Testis (tissue), 3 donors: ENCODE measurements around the gene CCDC175. TPM values are rescaled to one million over a fixed set of nuclear protein-coding genes. Genes with fewer than 3 reads are reported as not detected.
A peak's percentile ranks its signal among the peaks of the same experiment; 100 is the strongest.

Experiments
- DNase-seq: peaks from one replicate; pipeline ENCODE4 v3.0.0-alpha.2; 2019
- H3K27ac ChIP-seq, 2 donors: fragments of 200-600 bp; sonication (generic); one replicate each; pipeline ENCODE4 v1.5.1; 2019
- H3K27me3 ChIP-seq: fragments of 200-600 bp; sonication (generic); one replicate; pipeline ENCODE4 v1.5.1; 2019
- H3K36me3 ChIP-seq: fragments of 200-600 bp; sonication (generic); one replicate; pipeline ENCODE4 v1.5.1; 2017; ENCODE audit warnings: low read depth; ENCODE audit errors: missing control alignments
- H3K4me1 ChIP-seq: fragments of 200-600 bp; sonication (generic); one replicate; pipeline ENCODE4 v1.5.1; 2019
- H3K4me3 ChIP-seq, 2 donors: fragments of 200-600 bp; sonication (generic); one replicate each; pipeline ENCODE4 v1.5.1; 2017 to 2019
- H3K9me3 ChIP-seq: fragments of 200-600 bp; sonication (generic); one replicate; pipeline ENCODE4 v1.5.1; 2017
- POLR2A ChIP-seq: fragments of 450-650 bp; IDR thresholded peaks from one replicate; pipeline ENCODE4 v1.6.1; 2017; ENCODE audit warnings: antibody characterized with exemption, mild to moderate bottlenecking, moderate library complexity
- WGBS, 2 donors: methylation state at CpG; one replicate each; pipeline ENCODE4 v1.1.5; 2018; 5-methylcytosine and 5-hydroxymethylcytosine counted together
- intact Hi-C: fragments of 100-400 bp; cut with DNase I; formaldehyde crosslinking; loops from one replicate; pipeline ENCODE4 v1.15.1; 2023; ENCODE audit warnings: low total_unique reads
- polyA plus RNA-seq: library from polyadenylated mRNA; stranded (reverse); fragments of 350-450 nt; fragmentation: Illumina TruSeq; extraction: RNeasy Lipid Tissue Mini Kit (QIAGEN cat#74804); gene quantifications from one replicate; pipeline ENCODE4 v1.2.3, GENCODE V29; 2014; ENCODE audit warnings: low read depth, low replicate concordance; ENCODE audit not compliant: insufficient read depth
- total RNA-seq, 2 donors: library from RNA; depleted of rRNA; stranded (reverse); fragments of >200 nt; gene quantifications; one replicate each; pipeline ENCODE4 v1.2.3, GENCODE V29; 2016
- TF ChIP-seq, protein P1 (sequence below), 3 experiments: fragments of 450-650 bp in 2 of 3; fragments of 200-600 bp in 1 of 3; sonication (generic) in 1 of 3; IDR thresholded peaks; one replicate each; pipeline ENCODE4 v1.5.1; 2016 to 2019; ENCODE audit warnings: antibody characterized with exemption in 3 of 3, mild to moderate bottlenecking in 2 of 3, moderate library complexity in 1 of 3

Gene CCDC175
- total and polyA plus RNA-seq, 3 donors from 2014 or later = 1.3 to 9.8 (median 1.4) TPM

DNA sequence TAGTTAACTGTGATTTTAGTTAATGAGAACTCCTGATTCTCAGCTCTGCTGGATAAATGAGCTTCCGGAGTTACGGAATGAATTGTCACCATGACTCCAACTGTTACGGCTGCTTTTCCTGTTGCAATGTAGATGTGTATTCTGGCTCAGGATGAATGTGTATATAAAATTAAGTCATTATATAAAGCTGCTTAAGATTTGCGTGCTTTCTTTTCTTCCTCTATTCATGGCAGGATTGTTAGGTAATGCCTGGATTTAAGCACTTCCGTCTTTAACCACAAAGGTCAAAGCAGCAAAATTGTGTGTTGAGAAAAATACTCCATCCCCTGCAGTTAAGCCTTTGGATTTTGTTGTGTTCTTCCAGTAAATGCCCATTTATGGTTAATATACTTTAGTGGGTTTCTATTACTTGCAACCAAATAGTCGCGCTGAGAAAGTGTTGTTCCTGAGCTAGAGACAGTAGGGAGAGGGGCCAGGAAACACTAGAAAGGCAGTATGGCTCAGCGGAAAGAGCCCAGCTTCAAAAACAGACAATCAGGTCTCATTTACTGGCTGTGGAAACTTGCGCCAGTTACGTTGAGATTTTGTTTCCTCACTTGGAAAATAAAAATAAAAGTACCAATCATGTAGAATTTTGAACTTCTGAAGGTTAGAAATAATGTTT, 9.4 kb upstream of the CCDC175 start:
- Histone ChIP-seq H3K4me1 (peaks cover 4% of the 10 kb centered on the region), H3K27me3 (no peaks in the 10 kb centered on the region), H3K9me3 (no peaks in the 10 kb centered on the region), H3K36me3 (no peaks in the 10 kb centered on the region), H3K4me3 (no peak overlapping the region), H3K27ac (no peak overlapping the region)
- DNase-seq = no peak
- intact Hi-C loops = no loop called here
- TF ChIP-seq, protein P1, sequence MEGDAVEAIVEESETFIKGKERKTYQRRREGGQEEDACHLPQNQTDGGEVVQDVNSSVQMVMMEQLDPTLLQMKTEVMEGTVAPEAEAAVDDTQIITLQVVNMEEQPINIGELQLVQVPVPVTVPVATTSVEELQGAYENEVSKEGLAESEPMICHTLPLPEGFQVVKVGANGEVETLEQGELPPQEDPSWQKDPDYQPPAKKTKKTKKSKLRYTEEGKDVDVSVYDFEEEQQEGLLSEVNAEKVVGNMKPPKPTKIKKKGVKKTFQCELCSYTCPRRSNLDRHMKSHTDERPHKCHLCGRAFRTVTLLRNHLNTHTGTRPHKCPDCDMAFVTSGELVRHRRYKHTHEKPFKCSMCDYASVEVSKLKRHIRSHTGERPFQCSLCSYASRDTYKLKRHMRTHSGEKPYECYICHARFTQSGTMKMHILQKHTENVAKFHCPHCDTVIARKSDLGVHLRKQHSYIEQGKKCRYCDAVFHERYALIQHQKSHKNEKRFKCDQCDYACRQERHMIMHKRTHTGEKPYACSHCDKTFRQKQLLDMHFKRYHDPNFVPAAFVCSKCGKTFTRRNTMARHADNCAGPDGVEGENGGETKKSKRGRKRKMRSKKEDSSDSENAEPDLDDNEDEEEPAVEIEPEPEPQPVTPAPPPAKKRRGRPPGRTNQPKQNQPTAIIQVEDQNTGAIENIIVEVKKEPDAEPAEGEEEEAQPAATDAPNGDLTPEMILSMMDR (IDR thresholded peaks at IDR 0.05) = no peak
- no peak for TF ChIP-seq POLR2A
- 80 to 87% methylated on average over 10 of the region's 10 CpGs for WGBS, 2 donors

GRCh38 chr14:59583755-59584154, 7.1 kb upstream of the CCDC175 start:
- Histone ChIP-seq H3K4me3 (peak overlapping the region in 1 of 2 donors; percentile 21), H3K27ac (no peak overlapping the region), H3K27me3 (no peaks in the 10 kb centered on the region), H3K4me1 (peaks cover 4% of the 10 kb centered on the region), H3K36me3 (no peaks in the 10 kb centered on the region), H3K9me3 (no peaks in the 10 kb centered on the region)
- TF ChIP-seq, protein P1 (IDR thresholded peaks at IDR 0.05) = no peak
- no peak for TF ChIP-seq POLR2A
- 14 to 25% methylated on average over 2 of the region's 2 CpGs for WGBS, 2 donors
- intact Hi-C loops = no loop called here
- no peak for DNase-seq

DNA sequence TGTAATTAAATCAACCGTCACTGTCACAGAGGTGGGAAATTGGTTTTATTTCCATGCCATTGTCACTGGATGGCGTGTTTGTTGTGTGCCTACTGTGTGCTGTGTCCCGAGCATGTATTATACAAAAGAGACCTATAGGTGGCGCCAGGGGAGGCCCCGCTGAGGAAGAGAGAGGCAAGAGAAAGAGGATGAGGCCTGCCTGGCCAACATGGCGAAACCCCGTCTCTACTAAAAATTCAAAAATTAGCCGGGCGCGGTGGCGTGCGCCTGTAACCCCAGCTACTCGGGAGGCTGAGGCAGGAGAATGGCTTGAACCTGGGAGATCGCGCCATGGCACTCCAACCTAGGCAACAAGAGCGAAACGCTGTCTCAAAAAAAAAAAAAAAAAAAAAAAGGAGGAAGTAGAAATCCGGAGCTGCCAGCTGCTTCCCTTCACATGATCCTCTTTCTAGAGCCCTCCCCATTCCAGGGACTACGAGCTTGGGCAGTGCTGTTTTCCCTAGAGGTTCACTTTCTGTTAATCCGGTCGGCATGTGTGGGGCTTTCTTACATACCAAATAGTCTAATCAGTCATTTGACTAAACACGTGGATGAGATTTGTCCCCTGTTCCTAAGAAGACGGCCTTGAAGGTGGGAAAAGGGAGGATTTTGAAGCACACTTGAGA, 6.4 kb upstream of the CCDC175 start:
- no peak overlapping the region for H3K27ac ChIP-seq
- no peaks in the 10 kb centered on the region for H3K27me3 ChIP-seq
- intact Hi-C loops = no loop called here
- H3K36me3 ChIP-seq = no peaks in the 10 kb centered on the region
- TF ChIP-seq, protein P1 (IDR thresholded peaks at IDR 0.05) = no peak
- no peak for TF ChIP-seq POLR2A
- WGBS, 2 donors = 54 to 64% methylated on average over 20 to 23 of the region's 23 CpGs
- peak overlapping the region; percentile 10 to 21 for H3K4me3 ChIP-seq
- no peaks in the 10 kb centered on the region for H3K9me3 ChIP-seq
- H3K4me1 ChIP-seq = peaks cover 4% of the 10 kb centered on the region
- no peak for DNase-seq

DNA sequence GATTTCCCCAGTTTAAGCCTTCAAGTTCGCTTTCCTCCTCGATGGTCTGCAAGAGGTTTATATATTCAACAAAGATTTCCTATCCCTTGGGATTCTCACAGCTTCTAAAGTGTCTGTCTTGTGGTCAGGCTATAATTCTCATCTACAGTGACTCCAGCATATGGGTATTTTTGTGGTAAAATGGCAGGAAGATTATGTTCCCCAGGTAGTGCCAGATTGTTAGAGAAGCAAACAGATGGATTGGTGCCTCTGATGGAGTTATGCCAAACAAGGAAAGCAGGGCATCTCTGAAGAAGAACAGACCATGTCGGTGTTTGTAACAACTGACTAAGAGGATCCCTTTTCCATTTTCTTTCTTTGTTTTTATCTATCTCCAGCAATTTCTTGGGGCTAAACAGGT, 5.5 kb upstream of the CCDC175 start:
- Histone ChIP-seq H3K9me3 (no peaks in the 10 kb centered on the region), H3K4me3 (no peak overlapping the region), H3K36me3 (no peaks in the 10 kb centered on the region), H3K4me1 (peaks cover 4% of the 10 kb centered on the region), H3K27me3 (no peaks in the 10 kb centered on the region), H3K27ac (no peak overlapping the region)
- 57 to 60% methylated on average over 3 of the region's 3 CpGs for WGBS, 2 donors
- no peak for TF ChIP-seq POLR2A
- TF ChIP-seq, protein P1 (IDR thresholded peaks at IDR 0.05) = no peak
- intact Hi-C loops = no loop called here
- no peak for DNase-seq
